GM06990 (cell line): Measurements from ENCODE around the gene PADI2.

Experiments
- DNase-seq: peaks from one replicate; pipeline ENCODE4 v3.0.0-alpha.2; 2011; ENCODE audit not compliant: insufficient read length; ENCODE audit errors: extremely low read depth
- H3K27me3 ChIP-seq: replicated peaks from 2 replicates; pipeline ENCODE4 v1.6.0; 2011; ENCODE audit warnings: low read length; ENCODE audit not compliant: control insufficient read depth, insufficient read depth
- H3K36me3 ChIP-seq: 2 replicates; pipeline ENCODE4 v1.5.1; 2011; ENCODE audit warnings: low read length; ENCODE audit not compliant: control insufficient read depth, insufficient read depth
- H3K4me3 ChIP-seq: replicated peaks from 2 replicates; pipeline ENCODE4 v1.5.1; 2011; ENCODE audit warnings: low read depth, mild to moderate bottlenecking, control low read depth, low read length
- CTCF ChIP-seq: IDR thresholded peaks from 2 replicates; pipeline ENCODE4 v1.5.1; 2011; ENCODE audit warnings: low read length, control low read depth, mild to moderate bottlenecking, inconsistent platforms; ENCODE audit not compliant: insufficient read depth, poor library complexity, severe bottlenecking

Gene PADI2

DNA sequence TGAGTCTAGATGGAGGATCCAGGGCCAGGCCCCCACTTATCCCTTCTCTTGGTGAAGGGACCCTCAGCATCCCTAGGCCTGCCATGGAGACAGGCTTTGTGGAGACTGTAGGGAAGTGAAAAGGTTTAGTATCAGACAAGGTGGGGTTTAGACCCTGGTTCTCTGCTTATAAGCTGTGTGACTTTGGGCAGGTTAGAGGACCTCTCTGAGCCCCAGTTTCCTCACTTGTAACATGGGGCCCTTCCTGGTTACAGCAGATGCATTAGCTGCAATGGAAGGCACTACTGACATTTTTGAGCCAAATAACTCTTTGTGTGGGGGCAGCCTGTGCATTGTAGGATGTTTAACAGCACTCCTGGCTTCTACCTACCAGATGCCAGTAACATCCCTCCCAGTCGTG, 22.7 kb downstream of the PADI2 start:
- Histone ChIP-seq H3K4me3 (no peak overlapping the region), H3K27me3 (no peaks in the 10 kb centered on the region; the same call in none of the 2 replicates), H3K36me3 (no peaks in the 10 kb centered on the region)
- TF ChIP-seq CTCF, result no peak
- no peak for DNase-seq

DNA sequence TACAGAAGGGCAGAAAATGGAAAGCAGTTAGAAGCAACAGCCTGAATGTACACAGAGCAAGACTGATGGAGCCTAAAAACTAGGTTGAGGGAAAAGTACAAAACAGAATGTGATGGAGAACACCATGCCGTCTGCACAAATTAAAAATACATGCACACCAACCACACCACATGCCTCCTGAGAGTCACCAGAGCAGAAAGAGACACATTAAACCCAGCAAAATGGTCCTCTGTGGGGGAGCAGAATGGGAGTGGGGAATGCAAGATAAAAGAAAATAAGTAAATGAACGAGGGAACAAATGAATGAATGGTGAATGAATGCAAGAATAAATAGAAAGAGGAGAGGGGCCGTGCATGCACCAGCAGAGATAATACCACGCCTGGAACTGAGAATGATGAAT, 24.1 kb downstream of the PADI2 start:
- no peak for DNase-seq
- Histone ChIP-seq H3K36me3 (no peaks in the 10 kb centered on the region), H3K4me3 (no peak overlapping the region), H3K27me3 (no peaks in the 10 kb centered on the region; the same call in none of the 2 replicates)
- no peak for TF ChIP-seq CTCF

- no peak overlapping the region for H3K4me3 ChIP-seq
- no peaks in the 10 kb centered on the region for H3K36me3 ChIP-seq
- no peak for TF ChIP-seq CTCF
- no peak for DNase-seq
- H3K27me3 ChIP-seq, result no peaks in the 10 kb centered on the region; the same call in none of the 2 replicates
Measured at GRCh38 chr1:17094664-17095063, 24.6 kb downstream of the PADI2 start.

DNA sequence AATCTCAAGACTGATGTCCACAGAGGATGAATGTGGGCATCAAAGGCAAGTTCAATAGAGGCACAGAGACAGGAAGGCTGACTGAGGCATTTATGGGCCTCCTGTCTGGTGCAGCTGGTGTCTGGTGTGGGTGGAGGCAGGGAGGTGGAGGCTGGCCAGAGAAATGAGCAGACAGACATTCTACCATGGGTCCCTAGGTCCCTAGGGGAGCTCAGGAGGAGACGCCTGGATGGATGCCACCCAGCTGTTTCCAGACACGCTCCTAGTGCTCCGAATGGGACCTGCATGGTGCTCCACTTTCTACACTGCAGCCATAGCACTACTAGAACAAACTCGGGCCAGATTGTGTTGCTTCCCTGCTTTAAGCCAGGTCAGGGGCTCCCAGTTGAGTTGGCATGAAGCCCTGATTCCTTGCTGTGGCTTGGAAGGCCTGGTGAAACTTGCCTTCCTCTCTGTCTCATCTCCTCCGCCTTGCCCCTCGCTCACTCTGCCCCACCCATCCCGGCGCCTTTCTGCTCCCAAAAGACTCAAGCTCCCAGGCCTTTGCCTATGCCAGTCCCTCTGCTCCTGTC, 25.3 kb downstream of the PADI2 start:
- no peak for TF ChIP-seq CTCF
- Histone ChIP-seq H3K4me3 (no peak overlapping the region), H3K27me3 (no peaks in the 10 kb centered on the region; the same call in none of the 2 replicates), H3K36me3 (no peaks in the 10 kb centered on the region)
- DNase-seq, result no peak

DNA sequence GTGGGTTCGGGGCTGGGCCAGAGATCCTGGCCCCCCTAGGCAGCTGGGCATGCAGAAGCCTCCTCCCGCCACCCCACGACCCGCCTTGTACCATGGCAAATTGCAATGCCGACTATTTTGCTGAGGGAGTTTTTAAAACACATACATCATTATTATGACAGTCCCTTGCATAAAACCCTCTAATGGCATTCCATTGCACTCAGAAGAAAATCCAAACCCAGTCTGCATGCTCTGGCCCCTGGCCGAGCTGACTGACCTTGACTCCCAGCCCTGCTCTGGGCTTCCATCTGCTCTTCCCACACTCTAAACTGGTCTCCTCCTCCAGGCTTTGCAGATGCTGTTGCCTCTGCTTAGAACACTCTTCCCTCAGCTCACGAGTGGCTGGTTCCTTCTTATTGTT, 28.0 kb downstream of the PADI2 start:
- no peak for DNase-seq
- Histone ChIP-seq H3K27me3 (no peaks in the 10 kb centered on the region), H3K36me3 (no peaks in the 10 kb centered on the region), H3K4me3 (no peak overlapping the region)
- no peak for TF ChIP-seq CTCF

DNA sequence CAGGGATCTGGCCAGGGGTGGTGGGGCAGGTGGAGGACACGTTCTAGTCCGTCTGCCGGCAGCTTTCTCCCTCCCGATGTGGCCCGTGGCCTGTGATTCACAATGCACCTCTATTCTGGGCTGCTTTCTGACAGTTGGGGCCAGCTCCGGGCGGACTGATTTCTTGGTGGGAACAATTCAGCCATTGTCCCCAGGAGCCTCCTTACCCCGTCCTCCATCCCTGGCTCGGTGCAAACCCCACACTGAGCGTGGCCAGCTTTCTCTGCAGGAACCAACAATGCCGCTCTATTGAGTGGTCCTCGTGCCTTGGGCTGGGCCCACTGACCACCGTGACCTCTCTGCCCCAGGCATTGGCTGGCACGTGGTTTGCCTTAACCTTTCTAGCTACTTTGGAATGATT, 29.7 kb downstream of the PADI2 start:
- Histone ChIP-seq H3K4me3 (no peak overlapping the region), H3K27me3 (no peaks in the 10 kb centered on the region), H3K36me3 (no peaks in the 10 kb centered on the region)
- TF ChIP-seq CTCF, result no peak
- DNase-seq, result no peak
